GM18498 (cell line): ENCODE measurements around the gene PPP2R2B.

ENCODE experiments used
- ATAC-seq: cut with Tn5 transposase; IDR thresholded peaks from one replicate; pipeline ENCODE4 v1.9.1; 2021; ENCODE audit warnings: mild to moderate bottlenecking, moderate library complexity; ENCODE audit not compliant: unreplicated experiment

The PPP2R2B gene

GRCh38 chr5:146706321-146706972, 172.1 kb downstream of the PPP2R2B start:
- ATAC-seq = no peak

GRCh38 chr5:146704949-146705665, 173.4 kb downstream of the PPP2R2B start:
- no peak for ATAC-seq

GRCh38 chr5:146703899-146704298, 174.7 kb downstream of the PPP2R2B start:
- no peak for ATAC-seq

GRCh38 chr5:146703499-146703898, 175.1 kb downstream of the PPP2R2B start:
- no peak for ATAC-seq

DNA sequence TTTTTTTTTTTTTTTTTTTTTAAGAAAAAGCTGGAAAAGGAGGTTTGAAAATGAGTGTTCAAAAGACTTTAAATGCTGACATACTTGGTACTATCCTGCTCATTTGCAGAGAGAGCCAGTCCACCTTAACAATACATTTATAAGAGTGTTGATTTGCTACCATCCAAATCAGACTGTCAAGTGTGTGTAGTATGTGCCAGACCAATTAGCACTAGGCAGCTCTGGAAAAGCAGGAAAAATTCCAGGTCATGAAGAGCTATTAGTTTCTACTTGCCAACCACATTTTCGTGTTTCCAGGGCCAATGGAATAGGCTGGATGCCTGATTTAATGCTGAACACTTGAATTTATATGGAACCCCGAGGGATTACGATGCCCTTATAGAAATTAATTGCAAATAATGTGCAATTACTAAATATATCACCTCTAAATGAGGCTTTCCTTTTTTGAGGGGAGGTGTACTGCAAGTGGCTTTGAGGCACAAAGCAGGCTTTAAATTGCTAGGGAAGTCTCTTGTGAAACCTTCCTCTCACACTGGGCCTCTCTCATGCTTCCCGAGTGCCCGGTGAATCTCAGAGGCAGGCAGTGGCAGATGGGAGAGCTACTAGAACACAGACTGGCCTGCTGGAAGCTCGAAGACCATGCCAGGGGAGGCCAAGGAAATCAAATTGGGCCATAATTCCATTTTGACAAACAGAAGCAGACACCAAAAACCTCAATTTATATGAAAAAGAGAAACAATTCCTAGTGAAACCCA, 178.7 kb downstream of the PPP2R2B start:
- ATAC-seq = no peak

- ATAC-seq = no peak
These were observed 179.4 kb downstream of the PPP2R2B start for GRCh38 chr5:146699138-146699537.

DNA sequence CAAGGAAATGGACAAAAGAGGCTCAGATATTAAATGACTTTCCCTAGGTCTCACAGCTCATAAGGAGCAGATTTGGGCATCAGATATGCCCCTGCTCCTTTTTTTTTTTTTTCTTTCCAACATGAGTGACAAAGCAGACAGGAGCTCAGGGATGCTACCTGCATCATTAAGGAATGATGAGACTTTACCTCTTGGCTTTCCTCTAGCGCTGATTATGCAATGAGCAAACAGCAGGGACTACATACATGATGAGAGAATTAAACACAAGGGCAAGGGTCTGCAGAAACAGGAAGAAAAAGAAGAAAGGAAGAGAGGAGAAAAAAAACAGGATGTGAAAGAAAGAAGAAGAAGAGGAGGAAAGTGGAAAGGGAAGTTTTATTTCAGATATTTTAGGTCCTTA, 179.9 kb downstream of the PPP2R2B start:
- ATAC-seq = no peak

- ATAC-seq = no peak
These were observed 181.3 kb downstream of the PPP2R2B start for GRCh38 chr5:146697211-146697610.

- no peak for ATAC-seq
These were observed 182.9 kb downstream of the PPP2R2B start for GRCh38 chr5:146695646-146696045.

- no peak for ATAC-seq
These were observed 187.6 kb downstream of the PPP2R2B start for GRCh38 chr5:146690880-146691355.

- no peak for ATAC-seq
These were observed 190.9 kb downstream of the PPP2R2B start for GRCh38 chr5:146687630-146688029.

DNA sequence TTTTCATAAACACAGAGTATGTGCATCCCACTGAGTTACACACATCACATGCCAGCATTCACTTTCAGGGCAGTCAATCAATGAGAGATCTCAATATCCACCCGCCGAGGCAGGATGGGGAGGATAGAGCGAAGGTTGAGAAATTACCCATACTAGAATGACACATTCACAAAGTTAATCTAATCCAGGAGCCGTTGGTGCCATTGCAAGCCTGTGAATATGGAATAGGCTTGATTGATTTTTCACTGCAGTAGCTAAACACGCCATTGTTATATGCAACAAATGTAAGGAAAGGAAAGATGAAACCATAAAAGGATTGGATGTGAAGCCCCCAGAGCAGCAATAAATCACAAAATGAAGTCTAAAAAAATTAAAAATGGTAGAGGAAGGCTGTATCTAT, 194.7 kb downstream of the PPP2R2B start:
- ATAC-seq = no peak

DNA sequence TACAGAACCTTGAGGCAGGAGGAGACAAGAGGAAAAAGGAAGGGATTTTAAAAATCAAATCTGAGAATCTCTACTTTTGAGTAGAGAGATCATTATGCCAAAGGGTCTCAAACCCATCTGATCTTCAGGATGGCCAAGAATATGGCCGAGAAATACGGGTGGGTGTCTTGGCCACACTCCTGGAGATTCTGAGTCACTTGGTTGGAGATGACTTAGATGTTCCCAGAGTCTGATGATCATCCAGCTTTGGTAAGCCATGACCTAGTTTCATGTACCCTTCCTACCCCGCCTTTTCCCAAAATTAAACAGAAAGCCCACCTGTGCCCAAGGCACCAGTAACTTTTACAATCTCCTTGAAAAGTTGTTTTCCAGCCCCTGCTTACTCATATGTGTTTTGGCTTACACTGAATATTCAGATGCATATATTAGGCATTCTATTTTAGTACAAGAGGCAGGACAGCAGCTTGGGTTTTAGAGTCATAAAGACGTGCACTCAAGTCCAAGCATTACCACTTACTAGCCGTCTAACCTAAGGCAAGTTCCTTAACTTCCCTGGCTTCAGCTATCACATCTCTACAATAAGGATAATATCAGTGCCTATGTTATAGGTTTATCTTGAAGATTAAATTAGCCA, 195.5 kb downstream of the PPP2R2B start:
- no peak for ATAC-seq

DNA sequence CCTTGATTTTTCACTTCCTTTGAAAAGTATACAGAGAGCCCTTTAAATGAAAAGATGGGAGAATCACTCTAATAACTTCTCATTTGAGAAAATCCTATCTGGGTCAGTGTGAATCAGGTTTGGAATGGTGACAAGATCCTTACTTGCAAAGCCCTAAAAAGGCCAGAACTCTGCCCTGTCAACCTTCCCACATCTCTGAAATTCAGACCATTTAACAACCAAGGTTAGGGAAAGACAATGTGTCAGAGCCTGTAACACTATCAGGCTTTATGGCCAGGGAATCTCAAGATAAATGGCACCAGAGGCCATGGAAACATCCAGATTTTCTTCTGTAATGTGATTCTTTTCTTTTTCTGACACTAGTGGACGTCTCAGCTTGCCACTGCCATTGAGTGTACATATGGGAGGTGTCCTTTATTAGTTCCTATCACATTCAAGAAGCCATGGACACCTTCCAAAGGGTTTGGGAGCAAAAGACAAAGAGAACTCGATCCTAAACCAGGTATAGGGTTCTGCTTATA, 196.9 kb downstream of the PPP2R2B start:
- no peak for ATAC-seq

GRCh38 chr5:146680846-146681584, 197.5 kb downstream of the PPP2R2B start:
- ATAC-seq = no peak

DNA sequence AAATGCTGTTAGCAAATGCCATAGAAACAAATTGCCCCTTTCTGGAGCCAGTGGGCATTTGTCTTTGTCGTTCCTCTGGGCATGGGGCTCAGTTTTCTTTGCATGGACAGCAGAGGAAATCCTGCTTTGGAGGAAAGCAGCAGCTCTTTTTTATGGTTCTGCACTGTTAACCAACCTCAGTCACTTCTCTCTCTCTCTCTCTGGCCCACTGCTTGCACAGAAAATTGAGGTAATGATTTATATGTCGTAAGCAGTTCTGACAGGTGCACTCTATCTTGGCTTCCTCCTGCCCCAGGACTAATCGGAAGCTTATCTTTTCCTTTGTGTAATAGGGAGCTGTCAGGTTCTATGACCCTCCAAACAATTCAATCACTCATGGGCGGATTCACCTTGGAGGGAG, 202.9 kb downstream of the PPP2R2B start:
- ATAC-seq = no peak

GRCh38 chr5:146672866-146673265, 205.7 kb downstream of the PPP2R2B start:
- ATAC-seq = no peak

- ATAC-seq = no peak
These were observed 206.8 kb downstream of the PPP2R2B start for GRCh38 chr5:146671561-146672295.

- ATAC-seq = no peak
These were observed 208.9 kb downstream of the PPP2R2B start for GRCh38 chr5:146669656-146670055.
